PFSK-1 (cell line): ENCODE measurements around the gene UXS1.

Experiments used
- FOXP2 ChIP-seq: optimal IDR thresholded peaks from 2 replicates; pipeline ENCODE3; 2011; ENCODE audit warnings: borderline replicate concordance, control low read depth, inconsistent platforms; ENCODE audit not compliant: insufficient read depth; ENCODE audit errors: extremely low read length, extremely low read depth
- POLR2AphosphoS5 ChIP-seq: IDR thresholded peaks from 2 replicates; pipeline ENCODE4 v1.6.1; 2012; ENCODE audit warnings: low read depth, mild to moderate bottlenecking, control low read depth, low read length, moderate library complexity
- REST ChIP-seq, 2 experiments: IDR thresholded peaks; 2 replicates each; pipeline versions ENCODE4 v1.6.1 to v1.8.0; 2011 to 2012; ENCODE audit warnings: low read depth in 2 of 2, low read length in 2 of 2, control low read depth in 1 of 2, inconsistent platforms in 1 of 2, mild to moderate bottlenecking in 1 of 2, moderate library complexity in 1 of 2; ENCODE audit not compliant: insufficient read depth in 1 of 2
- SIN3A ChIP-seq: IDR thresholded peaks from 2 replicates; pipeline ENCODE4 v1.6.1; 2012; ENCODE audit warnings: mild to moderate bottlenecking, low read length, moderate library complexity, borderline replicate concordance; ENCODE audit not compliant: insufficient read depth
- TAF1 ChIP-seq: IDR thresholded peaks from 2 replicates; pipeline ENCODE4 v1.6.1; 2012; ENCODE audit warnings: low read length, control low read depth, borderline replicate concordance; ENCODE audit not compliant: insufficient read depth

Gene UXS1

DNA sequence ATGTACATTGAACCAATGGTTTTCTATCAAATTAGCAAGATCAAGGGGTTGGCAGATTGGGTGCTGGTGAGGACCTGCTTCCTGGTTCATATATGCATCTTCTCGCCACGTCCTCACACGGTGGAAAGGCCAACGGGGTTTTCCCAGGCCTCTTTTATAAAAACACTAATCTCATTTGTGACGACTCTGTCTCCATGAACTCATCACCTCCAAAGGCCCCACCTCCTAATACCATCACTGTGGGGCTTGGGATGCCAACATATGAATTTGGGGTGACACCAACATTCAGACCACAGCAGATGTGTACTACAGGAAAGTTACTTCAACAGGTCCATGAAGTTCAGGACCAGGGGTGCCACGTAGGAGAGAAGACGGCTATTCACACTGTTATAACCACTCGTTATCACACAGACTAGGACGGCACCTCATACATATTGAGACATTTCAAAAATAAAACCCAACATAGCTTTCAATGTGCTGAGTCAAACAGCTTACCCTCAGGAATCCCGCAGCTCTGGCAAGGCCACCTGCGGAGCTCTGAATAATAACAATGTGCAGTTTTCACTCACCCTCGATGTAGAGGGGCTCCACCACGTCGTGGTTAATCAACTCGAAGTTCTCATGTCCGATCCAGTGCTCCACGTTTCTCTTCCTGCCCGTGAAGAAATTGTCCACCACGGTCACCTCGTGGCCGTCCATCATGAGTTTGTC is 49.3 kb downstream of the UXS1 start:
- TF ChIP-seq SIN3A = no peak
- TF ChIP-seq TAF1 = no peak
- no peak for TF ChIP-seq REST (IDR thresholded peaks at IDR 0.05; ENCODE audit: insufficient read depth in 1 of 2, low read depth in 2 of 2, low read length in 2 of 2)
- no peak for TF ChIP-seq FOXP2
- TF ChIP-seq POLR2AphosphoS5 = no peak

DNA sequence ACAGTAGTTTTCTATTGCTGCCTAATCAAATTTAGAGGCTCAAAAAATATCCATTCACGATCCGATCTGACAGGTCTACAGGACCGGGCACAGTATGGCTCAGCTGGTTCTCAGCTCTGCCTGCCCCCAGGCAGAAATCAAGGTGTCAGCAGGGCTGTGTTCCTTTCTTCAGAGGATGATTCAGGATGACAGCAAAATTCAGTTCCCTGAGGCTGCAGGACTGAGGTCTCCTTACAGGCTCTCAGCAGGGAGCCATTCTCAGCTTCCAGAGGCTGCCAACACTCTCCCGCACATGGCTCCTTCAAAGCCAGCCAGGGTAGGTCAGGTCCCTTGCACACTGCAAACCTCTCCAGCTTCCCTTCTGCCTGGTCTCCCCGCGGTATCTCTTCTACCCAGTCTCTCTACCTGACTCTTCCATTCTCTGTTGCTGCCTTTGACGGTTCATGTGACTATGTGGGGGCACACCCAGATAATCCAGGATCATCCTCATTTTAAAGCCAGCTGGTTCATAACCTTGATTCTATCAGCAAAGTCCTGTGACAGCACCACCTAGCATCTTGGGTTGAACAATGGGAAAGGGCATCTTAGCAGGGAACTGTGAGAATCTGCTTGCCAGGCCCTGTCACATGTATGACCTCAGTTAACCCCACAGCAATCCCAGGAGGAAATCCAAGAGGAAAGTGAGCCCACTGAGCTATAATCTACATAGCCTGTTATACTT is 50.4 kb downstream of the UXS1 start:
- TF ChIP-seq REST (IDR thresholded peaks at IDR 0.05; ENCODE audit: insufficient read depth in 1 of 2, low read depth in 2 of 2, low read length in 2 of 2) (no peak), FOXP2 (no peak), POLR2AphosphoS5 (no peak), SIN3A (no peak), TAF1 (no peak)

- no peak for TF ChIP-seq TAF1
- TF ChIP-seq FOXP2 = no peak
- TF ChIP-seq SIN3A = no peak
- no peak for TF ChIP-seq REST (IDR thresholded peaks at IDR 0.05; ENCODE audit: insufficient read depth in 1 of 2, low read depth in 2 of 2, low read length in 2 of 2)
- TF ChIP-seq POLR2AphosphoS5 = no peak
These were observed 51.4 kb downstream of the UXS1 start for GRCh38 chr2:106142683-106143082.

DNA sequence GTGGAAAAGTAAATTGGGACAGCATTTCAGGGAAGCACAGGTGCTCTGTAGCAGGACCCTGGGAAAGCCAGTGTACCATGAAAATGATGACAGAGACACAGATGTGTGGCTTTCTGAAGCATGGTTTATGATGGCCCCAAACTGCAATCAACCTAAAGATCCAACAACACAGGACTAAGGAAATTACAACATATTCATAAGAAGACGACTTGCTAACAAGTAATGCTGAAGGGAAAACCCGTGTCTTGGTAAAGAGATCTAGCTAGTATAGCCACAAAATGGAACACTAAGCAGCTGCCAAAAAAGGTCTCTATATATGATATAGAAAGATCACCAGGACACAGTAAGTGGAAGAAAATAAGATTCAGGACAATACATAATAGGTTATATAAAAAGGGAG is 53.2 kb downstream of the UXS1 start:
- no peak for TF ChIP-seq FOXP2
- no peak for TF ChIP-seq TAF1
- no peak for TF ChIP-seq REST (IDR thresholded peaks at IDR 0.05; ENCODE audit: insufficient read depth in 1 of 2, low read depth in 2 of 2, low read length in 2 of 2)
- no peak for TF ChIP-seq POLR2AphosphoS5
- no peak for TF ChIP-seq SIN3A
